Raji (cell line): ENCODE data around the gene KLK11.

ENCODE experiments used
- POLR2A ChIP-seq: IDR thresholded peaks from 2 replicates; pipeline ENCODE4 v1.6.1; 2011; ENCODE audit warnings: low read depth, low read length, control low read depth; ENCODE audit not compliant: insufficient read depth

KLK11 gene

GRCh38 chr19:50974702-50975556 lies 51.5 kb downstream of the KLK11 start:
- TF ChIP-seq POLR2A: no peak

GRCh38 chr19:50972795-50973376 lies 53.5 kb downstream of the KLK11 start:
- no peak for TF ChIP-seq POLR2A
